ENCODE data around the gene ERMN.

DNA sequence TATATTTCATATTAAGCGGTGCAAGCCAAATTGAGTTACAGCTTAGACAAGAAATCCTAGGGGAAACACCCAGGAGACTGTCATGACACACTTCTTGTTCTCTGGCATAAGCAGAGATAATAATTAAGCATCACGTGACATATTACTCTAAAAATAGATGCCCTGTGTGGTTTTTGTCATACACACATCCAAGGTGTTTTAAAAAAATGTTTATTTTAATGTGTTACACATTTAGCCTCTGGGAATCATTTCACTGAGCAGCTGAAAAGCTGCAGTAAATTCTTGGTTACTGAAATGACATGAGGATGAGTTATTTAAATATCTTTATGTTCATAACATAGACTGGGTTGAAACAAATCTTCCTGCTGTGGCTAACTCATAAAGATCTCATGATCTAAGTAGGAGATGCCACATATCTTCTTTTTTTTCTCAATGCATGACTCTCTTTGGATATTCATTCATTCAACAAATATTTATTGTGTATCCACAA, 38.0 kb upstream of the ERMN start:
- TF ChIP-seq, protein P1, sequence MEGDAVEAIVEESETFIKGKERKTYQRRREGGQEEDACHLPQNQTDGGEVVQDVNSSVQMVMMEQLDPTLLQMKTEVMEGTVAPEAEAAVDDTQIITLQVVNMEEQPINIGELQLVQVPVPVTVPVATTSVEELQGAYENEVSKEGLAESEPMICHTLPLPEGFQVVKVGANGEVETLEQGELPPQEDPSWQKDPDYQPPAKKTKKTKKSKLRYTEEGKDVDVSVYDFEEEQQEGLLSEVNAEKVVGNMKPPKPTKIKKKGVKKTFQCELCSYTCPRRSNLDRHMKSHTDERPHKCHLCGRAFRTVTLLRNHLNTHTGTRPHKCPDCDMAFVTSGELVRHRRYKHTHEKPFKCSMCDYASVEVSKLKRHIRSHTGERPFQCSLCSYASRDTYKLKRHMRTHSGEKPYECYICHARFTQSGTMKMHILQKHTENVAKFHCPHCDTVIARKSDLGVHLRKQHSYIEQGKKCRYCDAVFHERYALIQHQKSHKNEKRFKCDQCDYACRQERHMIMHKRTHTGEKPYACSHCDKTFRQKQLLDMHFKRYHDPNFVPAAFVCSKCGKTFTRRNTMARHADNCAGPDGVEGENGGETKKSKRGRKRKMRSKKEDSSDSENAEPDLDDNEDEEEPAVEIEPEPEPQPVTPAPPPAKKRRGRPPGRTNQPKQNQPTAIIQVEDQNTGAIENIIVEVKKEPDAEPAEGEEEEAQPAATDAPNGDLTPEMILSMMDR (optimal IDR thresholded peaks at IDR 0.05 in 1 of 3, IDR thresholded peaks at IDR 0.05 in 1 of 3, conservative IDR thresholded peaks at IDR 0.05 in 1 of 3; ENCODE audit: extremely low read depth in 1 of 3, insufficient read depth in 2 of 3, low read length in 3 of 3): no peak
- TF ChIP-seq EZH2 (IDR thresholded peaks at IDR 0.05; ENCODE audit: low read length): no peak

Measured in keratinocyte (primary cell).